Activated T-helper 1 cell treated with anti-CD3 and anti-CD28 coated beads, Interleukin-12 subunit alpha, Interleukin-12 subunit beta, Interleukin-2, Interleukin-4 antibody, amounts not matched to agents 30 ng/mL and 10 ng/mL and 1 ng/mL, durations not matched to agents 14 hours and 24 hours and 36 hours (primary cell): ENCODE results near the gene XBP1. TPM values are rescaled to one million over a fixed set of nuclear protein-coding genes. Genes with fewer than 3 reads are reported as not detected.
"Not testable (repeated sequence)": the region's sequence is repeated elsewhere in the genome, so short reads cannot be mapped to it uniquely, and the experiment has no call there.

ENCODE experiments used
- DNase-seq: peaks from one replicate; pipeline ENCODE4 v3.0.0; 2021; ENCODE audit warnings: low spot score
- H3K27ac Mint-ChIP-seq: one replicate; pipeline ENCODE4 v1.8.0; 2021; ENCODE audit warnings: mild to moderate bottlenecking, mixed read lengths
- H3K27me3 Mint-ChIP-seq: one replicate; pipeline ENCODE4 v1.8.0; 2022; ENCODE audit warnings: mild to moderate bottlenecking, moderate library complexity, mixed read lengths; ENCODE audit not compliant: insufficient read depth
- H3K36me3 Mint-ChIP-seq: one replicate; pipeline ENCODE4 v1.8.0; 2021; ENCODE audit warnings: low read depth, mixed read lengths
- H3K4me1 Mint-ChIP-seq: one replicate; pipeline ENCODE4 v1.8.0; 2021; ENCODE audit warnings: low read depth, mixed read lengths
- H3K4me3 Mint-ChIP-seq: one replicate; pipeline ENCODE4 v1.8.0; 2021; ENCODE audit warnings: mild to moderate bottlenecking, moderate library complexity, mixed read lengths
- H3K9me3 Mint-ChIP-seq: one replicate; pipeline ENCODE4 v1.8.0; 2021; ENCODE audit warnings: mixed read lengths
- intact Hi-C: fragments of 100-400 bp; cut with micrococcal nuclease; formaldehyde crosslinking; loops from one replicate; pipeline ENCODE4 v1.15.1; 2024
- total RNA-seq: library from RNA; stranded (reverse); gene quantifications from 2 replicates; pipeline ENCODE4 v1.2.3, GENCODE V29; 2022

XBP1 gene
- total RNA-seq, 1 donor from 2014 or later: 177 TPM

DNA sequence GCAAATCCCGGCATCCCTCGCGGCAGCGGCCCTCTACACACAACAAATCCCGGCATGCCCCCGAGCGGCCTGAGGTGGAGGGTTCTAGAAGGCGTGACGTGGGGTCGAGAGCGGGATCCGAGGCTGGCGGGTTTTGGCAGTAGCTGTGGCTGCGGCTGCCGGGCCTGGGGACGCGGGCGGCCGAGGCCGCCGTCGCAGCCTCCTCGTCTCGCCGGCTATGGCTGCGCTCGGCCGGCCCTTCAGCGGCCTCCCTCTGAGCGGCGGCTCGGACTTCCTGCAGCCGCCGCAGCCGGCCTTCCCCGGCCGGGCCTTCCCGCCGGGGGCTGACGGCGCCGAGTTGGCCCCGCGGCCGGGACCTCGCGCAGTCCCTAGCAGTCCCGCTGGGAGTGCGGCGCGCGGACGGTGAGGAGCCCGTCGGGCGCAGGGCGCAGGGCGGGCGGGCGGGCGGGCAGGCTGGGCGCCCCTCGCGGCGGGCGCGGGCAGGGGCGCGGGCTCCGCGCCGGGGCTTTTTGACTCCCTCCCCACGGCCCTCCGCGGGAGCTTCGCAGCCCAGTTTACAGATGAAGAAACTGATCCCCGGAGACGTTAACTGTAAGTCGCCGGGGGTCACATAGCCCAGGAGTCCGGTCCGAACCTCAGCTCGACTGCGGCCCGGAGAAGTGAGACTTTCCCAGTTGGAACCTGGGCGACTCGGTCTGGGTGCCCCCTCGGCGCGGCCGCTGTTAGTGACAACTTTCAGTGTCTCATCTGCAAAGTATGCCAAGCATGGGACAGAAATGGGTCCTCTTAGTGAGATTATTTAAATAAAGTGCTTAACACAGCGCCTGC is 27.5 kb downstream of the XBP1 start, which contains the start of gene CCDC117:
CCDC117 (plus strand) TSS at position 63 of the 828 bp plus-strand sequence; CDS start at position 218, 155 bp downstream.
- Mint-ChIP-seq H3K4me3 (peak within 1 kb of the TSS; percentile 100), H3K4me1 (peaks cover 22% of the 10 kb centered on the region), H3K27me3 (peaks cover 4% of the 10 kb centered on the region), H3K9me3 (peaks cover 5% of the 10 kb centered on the region), H3K27ac (peak within 1 kb of the TSS; percentile 100), H3K36me3 (peaks cover 26% of the 10 kb centered on the region)
- peak; percentile 90 for DNase-seq
- intact Hi-C loops: loop anchor here (1.0 to 2.0 kb wide), 8 partner anchors 26 to 496 kb away; partner anchors contain the start of genes EWSR1, HSCB and ZNRF3

DNA sequence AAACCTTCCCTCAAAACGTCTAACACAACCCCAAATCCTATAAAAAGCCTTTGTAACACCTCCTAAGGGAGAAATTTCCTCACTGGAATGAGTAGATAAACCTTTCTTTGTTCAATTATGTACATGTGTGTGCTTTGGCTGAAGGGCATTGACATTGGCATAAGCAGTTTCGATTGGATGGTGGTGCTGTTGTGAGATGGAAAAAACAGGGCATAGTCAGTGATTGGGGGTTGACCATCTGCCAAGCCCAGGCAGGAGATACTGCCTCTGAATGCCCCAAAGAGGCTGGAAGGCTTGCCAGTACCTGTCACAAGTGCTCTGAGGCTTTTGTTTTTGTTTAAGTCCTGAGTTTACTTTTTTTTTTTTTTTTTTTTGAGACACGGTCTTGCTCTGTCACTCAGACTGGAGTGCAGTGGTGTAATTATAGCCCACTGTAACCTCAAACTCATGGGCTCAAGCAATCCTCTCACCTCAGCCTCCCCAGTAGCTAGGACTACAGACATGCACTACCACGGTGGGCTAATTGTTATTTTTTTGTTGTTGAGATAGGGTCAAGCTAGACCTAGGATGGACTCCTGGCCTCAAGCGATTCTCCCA is 29.1 kb downstream of the XBP1 start:
- peaks cover 5% of the 10 kb centered on the region for H3K9me3 Mint-ChIP-seq
- no peak for DNase-seq
- H3K27me3 Mint-ChIP-seq: peaks cover 4% of the 10 kb centered on the region
- no peak overlapping the region for H3K4me3 Mint-ChIP-seq
- intact Hi-C loops: no loop called here
- H3K4me1 Mint-ChIP-seq: peaks cover 22% of the 10 kb centered on the region
- peaks cover 24% of the 10 kb centered on the region for H3K36me3 Mint-ChIP-seq
- no peak overlapping the region for H3K27ac Mint-ChIP-seq

DNA sequence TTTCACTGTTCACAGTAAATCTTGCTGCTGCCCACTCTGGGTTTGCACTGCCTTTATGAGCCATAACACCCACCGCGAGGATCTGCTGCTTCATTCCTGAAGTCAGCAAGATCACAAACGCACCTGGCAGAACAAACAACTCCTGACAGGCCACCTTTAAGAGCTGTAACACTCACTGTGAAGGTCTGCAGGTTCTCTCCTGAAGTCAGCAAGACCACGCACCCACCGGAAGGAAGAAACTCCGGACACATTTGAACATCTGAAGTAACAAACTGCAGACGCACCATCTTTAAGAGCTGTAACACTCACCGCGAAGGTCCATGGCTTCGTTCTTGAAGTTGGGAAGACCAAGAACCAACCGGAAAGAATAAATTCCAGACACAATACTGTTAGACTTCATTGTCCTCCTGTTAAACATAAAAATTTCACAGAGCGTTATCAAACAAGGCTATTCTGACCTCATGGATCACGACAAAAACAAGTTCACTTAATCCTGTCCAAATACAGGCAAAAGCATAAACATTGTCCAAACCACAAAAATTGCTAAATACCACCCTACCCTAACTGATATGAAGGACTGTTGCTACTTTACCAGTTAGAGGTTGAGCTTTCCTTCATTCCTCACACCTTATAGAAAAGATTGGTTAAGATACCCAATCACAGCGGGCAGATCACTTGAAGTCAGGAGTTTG is 30.8 kb downstream of the XBP1 start:
- Mint-ChIP-seq H3K4me3 (no peak overlapping the region), H3K27me3 (peaks cover 4% of the 10 kb centered on the region), H3K36me3 (peaks cover 10% of the 10 kb centered on the region), H3K4me1 (peaks cover 12% of the 10 kb centered on the region), H3K9me3 (peaks cover 5% of the 10 kb centered on the region), H3K27ac (no peak overlapping the region)
- intact Hi-C loops: no loop called here
- DNase-seq: no peak

DNA sequence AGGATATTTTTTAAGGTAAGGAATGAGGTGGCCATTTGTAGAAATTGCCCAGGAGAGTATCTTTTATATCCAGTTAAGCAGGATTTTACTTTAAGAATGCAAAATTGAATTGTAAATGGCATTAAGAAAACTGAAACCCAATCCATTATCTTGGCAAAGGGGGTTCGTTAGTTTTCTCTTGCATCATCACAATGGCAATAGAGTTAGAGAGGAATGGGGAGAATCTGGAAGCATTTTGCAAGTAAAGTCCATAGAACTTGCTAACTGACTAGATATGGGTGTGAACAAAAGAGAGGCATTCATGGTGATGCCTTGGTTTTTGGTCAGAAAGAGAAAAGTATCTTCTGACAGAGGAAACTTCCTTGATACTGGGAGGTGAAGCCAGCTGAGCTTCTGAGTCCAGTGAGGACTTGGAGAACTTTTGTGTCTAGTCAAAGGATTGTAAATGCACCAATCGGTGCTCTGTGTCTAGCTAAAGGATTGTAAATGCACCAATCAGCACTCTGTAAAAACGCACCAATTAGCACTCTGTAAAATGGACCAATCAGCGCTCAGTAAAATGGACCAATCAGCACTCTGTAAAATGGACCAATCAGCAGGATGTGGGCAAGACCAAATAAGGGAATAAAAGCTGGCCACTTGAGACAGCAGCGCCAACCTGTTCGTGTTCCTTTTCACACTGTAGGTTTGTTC is 31.5 kb downstream of the XBP1 start:
- no peak for DNase-seq
- Mint-ChIP-seq H3K4me1 (peaks cover 7% of the 10 kb centered on the region), H3K36me3 (peaks cover 8% of the 10 kb centered on the region), H3K4me3 (no peak overlapping the region), H3K27me3 (peaks cover 4% of the 10 kb centered on the region), H3K9me3 (peaks cover 5% of the 10 kb centered on the region), H3K27ac (no peak overlapping the region)
- intact Hi-C loops: no loop called here

DNA sequence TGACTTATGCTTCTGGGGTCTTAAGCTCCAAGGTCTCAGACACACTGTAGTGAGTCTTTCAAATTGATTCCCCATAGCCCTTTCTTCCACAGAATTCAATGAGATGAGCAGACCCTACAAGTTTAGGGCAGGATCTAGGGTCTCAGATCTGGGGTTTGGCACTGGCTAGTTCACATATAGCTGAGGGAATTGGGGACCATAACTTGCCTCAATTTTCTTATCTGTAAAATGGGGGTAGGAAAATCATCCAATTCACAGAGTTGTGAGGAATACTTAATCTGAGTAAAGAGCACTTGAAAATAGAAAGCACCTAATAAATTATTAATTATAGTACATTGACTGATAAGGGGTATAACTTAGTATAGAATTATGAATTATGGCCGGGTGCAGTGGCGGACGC is 33.7 kb downstream of the XBP1 start:
- Mint-ChIP-seq H3K27ac (no peak overlapping the region), H3K9me3 (peaks cover 5% of the 10 kb centered on the region), H3K4me3 (no peak overlapping the region), H3K36me3 (peaks cover 2% of the 10 kb centered on the region), H3K27me3 (peaks cover 4% of the 10 kb centered on the region), H3K4me1 (no peaks in the 10 kb centered on the region)
- intact Hi-C loops: no loop called here
- no peak for DNase-seq

DNA sequence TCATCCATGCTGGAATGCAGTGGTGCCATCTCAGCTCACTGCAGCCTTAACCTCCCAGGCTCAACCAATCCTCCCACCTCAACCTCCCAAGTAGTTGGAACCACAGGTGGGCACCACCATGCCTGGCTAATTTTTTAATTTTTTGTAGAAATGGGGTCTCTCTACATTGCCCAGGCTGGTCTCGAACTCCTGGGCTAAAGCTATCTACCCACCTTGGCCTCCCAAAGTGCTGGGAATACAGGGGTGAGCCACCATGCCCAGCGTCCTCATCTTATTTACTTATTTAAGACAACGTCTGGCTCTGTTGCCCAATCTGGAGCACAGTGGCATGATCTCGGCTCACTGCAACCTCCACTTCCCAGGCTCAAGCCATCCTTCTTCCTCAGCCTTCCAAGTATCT is 38.4 kb downstream of the XBP1 start:
- H3K27ac Mint-ChIP-seq, H3K36me3 Mint-ChIP-seq, intact Hi-C loops, DNase-seq, H3K9me3 Mint-ChIP-seq, H3K4me3 Mint-ChIP-seq, H3K4me1 Mint-ChIP-seq, H3K27me3 Mint-ChIP-seq: not testable (repeated sequence)

DNA sequence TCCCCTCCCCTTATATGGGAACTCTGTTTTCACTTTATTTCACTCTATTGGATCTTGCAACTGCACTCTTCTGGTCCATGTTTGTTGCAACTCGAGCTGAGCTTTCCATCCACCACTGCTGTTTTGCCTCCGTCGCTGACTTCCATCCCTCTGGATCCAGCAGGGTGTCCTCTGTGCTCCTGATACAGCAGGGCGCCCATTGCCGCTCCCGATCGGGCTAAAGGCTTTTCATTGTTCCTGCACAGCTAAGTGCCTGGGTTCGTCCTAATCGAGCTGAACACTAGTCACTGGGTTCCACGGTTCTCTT is 39.0 kb downstream of the XBP1 start:
- intact Hi-C loops: no loop called here
- Mint-ChIP-seq H3K27me3 (no peaks in the 10 kb centered on the region), H3K9me3 (no peaks in the 10 kb centered on the region), H3K36me3 (peaks cover 5% of the 10 kb centered on the region), H3K27ac (no peak overlapping the region), H3K4me3 (no peak overlapping the region), H3K4me1 (peaks cover 4% of the 10 kb centered on the region)
- DNase-seq: no peak

DNA sequence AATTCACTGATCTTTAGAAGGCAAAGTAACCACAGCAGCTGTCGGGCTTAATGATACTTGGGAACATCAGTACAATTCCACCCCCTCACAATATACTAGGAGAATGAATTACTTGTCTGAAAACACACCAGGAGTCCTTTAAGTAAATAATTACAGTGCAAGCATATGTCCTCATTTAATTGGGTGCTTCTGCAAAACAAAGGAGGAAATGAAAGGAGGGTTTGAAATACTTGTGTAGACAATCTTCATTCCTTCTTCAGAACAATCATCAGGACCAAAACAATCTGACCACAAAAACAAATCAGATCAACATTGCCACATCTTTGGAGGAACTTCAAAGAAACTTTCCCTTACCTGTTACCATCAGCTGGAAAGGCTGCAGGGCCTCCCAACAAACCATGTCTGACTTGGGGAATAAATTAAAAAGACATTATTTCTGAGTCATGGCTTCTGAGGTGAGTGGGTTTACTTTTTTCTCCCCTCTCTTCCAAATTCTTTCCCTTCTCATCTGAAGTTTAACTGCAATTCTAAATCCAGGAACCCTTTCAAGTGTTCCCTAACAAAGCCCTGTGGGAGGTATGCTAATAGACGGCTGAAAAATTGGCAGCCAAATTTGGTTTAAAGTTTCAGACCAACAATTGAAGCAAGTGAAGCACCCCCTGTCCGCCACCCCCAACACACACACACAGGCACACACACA is 40.4 kb downstream of the XBP1 start:
- Mint-ChIP-seq H3K9me3 (no peaks in the 10 kb centered on the region), H3K36me3 (peaks cover 5% of the 10 kb centered on the region), H3K27me3 (no peaks in the 10 kb centered on the region), H3K4me1 (peaks cover 4% of the 10 kb centered on the region), H3K27ac (no peak overlapping the region), H3K4me3 (no peak overlapping the region)
- intact Hi-C loops: no loop called here
- DNase-seq: no peak

DNA sequence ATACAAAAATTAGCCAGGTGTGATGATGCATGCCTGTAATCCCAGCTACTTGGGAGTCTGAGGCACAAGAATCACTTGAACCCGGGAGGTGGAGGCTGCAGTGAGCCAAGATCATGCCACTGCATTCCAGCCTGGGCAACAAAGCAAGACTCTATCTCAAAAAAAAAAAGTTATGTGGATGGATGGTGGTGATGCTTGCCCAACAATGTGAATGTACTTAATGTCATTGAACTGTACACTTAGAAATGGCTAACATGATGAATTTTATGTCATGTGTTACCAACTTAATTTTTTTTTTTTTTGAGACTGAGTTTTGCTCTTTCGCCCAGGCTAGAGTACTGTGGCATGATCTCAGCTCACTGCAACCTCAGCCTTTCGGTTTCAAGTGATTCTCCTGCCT is 45.9 kb downstream of the XBP1 start:
- H3K4me3 Mint-ChIP-seq, DNase-seq, H3K27ac Mint-ChIP-seq, H3K9me3 Mint-ChIP-seq, H3K4me1 Mint-ChIP-seq, intact Hi-C loops, H3K27me3 Mint-ChIP-seq: not testable (repeated sequence)
- peaks cover 13% of the 10 kb centered on the region for H3K36me3 Mint-ChIP-seq

DNA sequence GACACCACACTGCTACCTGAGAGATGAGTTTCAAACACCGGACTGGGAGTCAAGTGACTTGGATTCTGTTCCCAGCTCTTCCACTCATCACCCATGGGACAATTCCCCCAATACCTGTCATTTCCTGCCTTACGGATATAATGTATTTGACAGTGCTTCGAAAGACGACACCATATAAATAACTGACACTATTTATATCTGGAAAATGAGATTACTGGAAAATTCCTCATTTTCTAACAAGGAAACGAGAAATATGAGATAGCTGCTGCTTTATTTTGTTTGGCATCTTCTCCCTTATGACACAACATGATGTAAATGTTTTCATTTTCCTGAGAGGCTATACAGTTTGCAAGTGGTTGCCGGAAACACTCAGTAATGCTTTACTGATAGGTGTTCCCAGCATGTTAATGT is 49.9 kb downstream of the XBP1 start:
- Mint-ChIP-seq H3K9me3 (no peaks in the 10 kb centered on the region), H3K27ac (no peak overlapping the region), H3K4me1 (peaks cover 10% of the 10 kb centered on the region), H3K4me3 (no peak overlapping the region), H3K27me3 (no peaks in the 10 kb centered on the region), H3K36me3 (peaks cover 23% of the 10 kb centered on the region)
- intact Hi-C loops: no loop called here
- DNase-seq: no peak
